IMR-90 (cell line): ENCODE results near the gene AP3S1. TPM values are rescaled to one million over a fixed set of nuclear protein-coding genes. Genes with fewer than 3 reads are reported as not detected.

Experiments
- ATAC-seq: fragments of 200-7000 bp; cut with Tn5 transposase; 2 replicates; pipeline ENCODE4 v1.9.1; 2020; ENCODE audit warnings: low read depth, mild to moderate bottlenecking, moderate library complexity
- BruUV-seq: library from RNA; stranded (reverse); fragments of 400-500 nt; replicated peaks from 2 replicates; lab custom pipeline; 2021; lab: Mats Ljungman, UMichigan
- CTCF ChIA-PET: fragments of 300-600 bp; formaldehyde crosslinking; extraction: SDS; loops from one replicate; lab custom pipeline; 2021; ENCODE audit warnings: antibody characterized with exemption; lab: Yijun Ruan, JAX
- POLR2A ChIA-PET: fragments of 300-600 bp; sonication (Branson Sonifier 250); formaldehyde crosslinking; loops from one replicate; lab custom pipeline; 2022; ENCODE audit warnings: antibody characterized with exemption; ENCODE audit not compliant: unreplicated experiment; lab: Charles Lee
- DNase-seq: peaks from one replicate; pipeline ENCODE4 v3.0.0; 2013
- H2AFZ ChIP-seq: replicated peaks from 2 replicates; pipeline ENCODE3; 2013; ENCODE audit warnings: low read length, mild to moderate bottlenecking; ENCODE audit not compliant: poor library complexity
- H2AK5ac ChIP-seq: 2 replicates; pipeline ENCODE4 v1.6.1; 2013; ENCODE audit warnings: low read depth, low read length, inconsistent platforms
- H2AK9ac ChIP-seq: replicated peaks from 2 replicates; pipeline ENCODE3; 2013; ENCODE audit warnings: mild to moderate bottlenecking, low read depth, low read length, moderate library complexity; ENCODE audit not compliant: poor library complexity
- H2BK120ac ChIP-seq: 2 replicates; pipeline ENCODE4 v1.6.1; 2013; ENCODE audit warnings: low read depth, low read length, inconsistent platforms
- H2BK15ac ChIP-seq: 3 replicates; pipeline ENCODE4 v1.6.1; 2013; ENCODE audit warnings: low read depth, low read length, inconsistent platforms
- H2BK20ac ChIP-seq: 2 replicates; pipeline ENCODE4 v1.6.1; 2013; ENCODE audit warnings: low read depth, mild to moderate bottlenecking, inconsistent platforms, low read length, moderate library complexity
- H2BK5ac ChIP-seq: 2 replicates; pipeline ENCODE4 v1.6.1; 2013; ENCODE audit warnings: mild to moderate bottlenecking, low read depth, low read length, inconsistent platforms; ENCODE audit not compliant: poor library complexity, severe bottlenecking
- H3K14ac ChIP-seq: replicated peaks from 2 replicates; pipeline ENCODE4 v1.6.1; 2013; ENCODE audit warnings: low read depth, low read length, inconsistent platforms
- H3K18ac ChIP-seq: 2 replicates; pipeline ENCODE4 v1.6.1; 2013; ENCODE audit warnings: low read depth, low read length, control low read depth
- H3K23ac ChIP-seq: 2 replicates; pipeline ENCODE4 v1.6.1; 2013; ENCODE audit warnings: low read depth, low read length, inconsistent platforms
- H3K27ac ChIP-seq: 2 replicates; pipeline ENCODE4 v1.5.1; 2013; ENCODE audit warnings: mild to moderate bottlenecking, control low read depth, low read length; ENCODE audit not compliant: insufficient read depth
- H3K27me3 ChIP-seq: 2 replicates; pipeline ENCODE4 v1.6.1; 2013; ENCODE audit warnings: low read length; ENCODE audit not compliant: control insufficient read depth, insufficient read depth
- H3K36me3 ChIP-seq: 2 replicates; pipeline ENCODE4 v1.6.1; 2013; ENCODE audit warnings: low read length, mixed read lengths; ENCODE audit not compliant: control insufficient read depth, insufficient read depth
- H3K4ac ChIP-seq: 2 replicates; pipeline ENCODE4 v1.6.1; 2013; ENCODE audit warnings: low read depth, low read length, inconsistent platforms
- H3K4me1 ChIP-seq: 2 replicates; pipeline ENCODE4 v1.6.1; 2013; ENCODE audit warnings: low read length, mixed read lengths; ENCODE audit not compliant: control insufficient read depth, insufficient read depth
- H3K4me2 ChIP-seq: 2 replicates; pipeline ENCODE4 v1.6.1; 2013; ENCODE audit warnings: low read depth, mild to moderate bottlenecking, control low read depth, low read length, moderate library complexity
- H3K4me3 ChIP-seq: 2 replicates; pipeline ENCODE4 v1.5.1; 2013; ENCODE audit warnings: low read depth, mild to moderate bottlenecking, control low read depth, low read length, moderate library complexity; ENCODE audit not compliant: insufficient read depth
- H3K56ac ChIP-seq: 2 replicates; pipeline ENCODE4 v1.6.1; 2013; ENCODE audit warnings: low read length, inconsistent platforms; ENCODE audit not compliant: insufficient read depth; ENCODE audit errors: extremely low read depth
- H3K79me1 ChIP-seq, 2 experiments: 2 replicates each; pipeline ENCODE4 v1.6.1; 2013; ENCODE audit warnings: low read length in 2 of 2, inconsistent platforms in 1 of 2, low read depth in 1 of 2
- H3K9ac ChIP-seq: 2 replicates; pipeline ENCODE4 v1.6.1; 2013; ENCODE audit warnings: low read depth, low read length, control low read depth
- H3K9me1 ChIP-seq: 2 replicates; pipeline ENCODE4 v1.6.1; 2013; ENCODE audit warnings: low read length, inconsistent platforms; ENCODE audit not compliant: insufficient read depth
- H3K9me3 ChIP-seq: 2 replicates; pipeline ENCODE4 v1.6.1; 2013; ENCODE audit warnings: low read length; ENCODE audit not compliant: control insufficient read depth, insufficient read depth
- H4K20me1 ChIP-seq: 2 replicates; pipeline ENCODE4 v1.6.1; 2013; ENCODE audit warnings: low read length, inconsistent platforms; ENCODE audit not compliant: insufficient read depth
- H4K5ac ChIP-seq: 2 replicates; pipeline ENCODE4 v1.6.1; 2013; ENCODE audit warnings: mild to moderate bottlenecking, low read depth, low read length, control low read depth
- H4K8ac ChIP-seq, 2 experiments: 2 replicates each; pipeline ENCODE4 v1.6.1; 2013; ENCODE audit warnings: low read depth in 2 of 2, low read length in 2 of 2, control low read depth in 1 of 2, inconsistent platforms in 1 of 2
- H4K91ac ChIP-seq: 2 replicates; pipeline ENCODE4 v1.6.1; 2013; ENCODE audit warnings: low read depth, low read length, inconsistent platforms; ENCODE audit not compliant: insufficient read depth
- BHLHE40 ChIP-seq: fragments of 150-350 bp; IDR thresholded peaks from 2 replicates; pipeline ENCODE4 v1.6.1; 2016; ENCODE audit warnings: mild to moderate bottlenecking, low read depth, low read length
- CEBPB ChIP-seq: IDR thresholded peaks from 2 replicates; pipeline ENCODE4 v1.6.1; 2012; ENCODE audit warnings: low read depth, low read length, improper control_type of control experiment
- CHD1 ChIP-seq: IDR thresholded peaks from 2 replicates; pipeline ENCODE4 v1.6.1; 2012; ENCODE audit warnings: low read depth, low read length, improper control_type of control experiment
- FOS ChIP-seq: fragments of 150-350 bp; IDR thresholded peaks from 2 replicates; pipeline ENCODE4 v1.6.1; 2016; ENCODE audit warnings: low read depth, low read length
- MAFK ChIP-seq: IDR thresholded peaks from 2 replicates; pipeline ENCODE4 v1.6.1; 2012; ENCODE audit warnings: low read depth, low read length, improper control_type of control experiment
- MAZ ChIP-seq: IDR thresholded peaks from 2 replicates; pipeline ENCODE4 v1.6.1; 2012; ENCODE audit warnings: low read depth, mild to moderate bottlenecking, low read length, improper control_type of control experiment, moderate library complexity, borderline replicate concordance
- MXI1 ChIP-seq: IDR thresholded peaks from 2 replicates; pipeline ENCODE4 v1.6.1; 2012; ENCODE audit warnings: low read depth, mild to moderate bottlenecking, low read length, moderate library complexity, borderline replicate concordance
- NFE2L2 ChIP-seq: fragments of 150-350 bp; IDR thresholded peaks from 2 replicates; pipeline ENCODE4 v1.6.1; 2016; ENCODE audit warnings: low read depth, mild to moderate bottlenecking, low read length
- POLR2A ChIP-seq: IDR thresholded peaks from 2 replicates; pipeline ENCODE4 v1.6.1; 2012; ENCODE audit warnings: mild to moderate bottlenecking, low read depth, low read length
- RAD21 ChIP-seq: IDR thresholded peaks from 2 replicates; pipeline ENCODE4 v1.6.1; 2012; ENCODE audit warnings: low read length, improper control_type of control experiment
- RCOR1 ChIP-seq: IDR thresholded peaks from 2 replicates; pipeline ENCODE4 v1.6.1; 2012; ENCODE audit warnings: mild to moderate bottlenecking, low read length, improper control_type of control experiment; ENCODE audit not compliant: insufficient replicate concordance
- RFX5 ChIP-seq: IDR thresholded peaks from 2 replicates; pipeline ENCODE4 v1.8.0; 2012; ENCODE audit warnings: low read depth, mild to moderate bottlenecking, low read length, moderate library complexity
- SMC3 ChIP-seq: fragments of 150-350 bp; IDR thresholded peaks from 2 replicates; pipeline ENCODE4 v1.6.1; 2016; ENCODE audit warnings: low read depth, mild to moderate bottlenecking, antibody characterized with exemption, low read length, moderate library complexity
- WGBS, 2 experiments: methylation state at CpG; one replicate each; pipeline versions ENCODE4 v1.1.5 to v1.1.7; 2013; ENCODE audit warnings: missing lambda C conversion rate in 2 of 2; ENCODE audit not compliant: insufficient read length in 1 of 2; ENCODE audit errors: extremely low coverage in 2 of 2; 5-methylcytosine and 5-hydroxymethylcytosine counted together
- dilution Hi-C: fragments of 300-500 bp; cut with HindIII; formaldehyde crosslinking; loops from one replicate; pipeline ENCODE4 v1.14.3; 2018; ENCODE audit warnings: low sequenced_read_pairs; ENCODE audit not compliant: unreplicated experiment
- in situ Hi-C: fragments of 300-500 bp; cut with MboI; formaldehyde crosslinking; loops from 3 replicates; pipeline ENCODE4 v1.14.3; 2019; ENCODE audit warnings: low sequenced_read_pairs, inconsistent platforms, mixed read lengths
- intact Hi-C: fragments of 100-400 bp; cut with micrococcal nuclease; formaldehyde crosslinking; loops from 2 replicates; pipeline ENCODE4 v1.10.0; 2022
- polyA plus RNA-seq, 3 experiments: library from polyadenylated mRNA; depleted of rRNA; stranded (reverse); fragments of >200 nt; gene quantifications; 2 replicates each; pipeline ENCODE4 v1.2.3, GENCODE V29; 2012; ENCODE audit warnings: low replicate concordance in 1 of 3
- total RNA-seq: library from RNA; depleted of rRNA; stranded (reverse); fragments of >200 nt; gene quantifications from 2 replicates; pipeline ENCODE4 v1.2.3, GENCODE V29; 2012
- TF ChIP-seq, protein P1 (sequence below): fragments of 150-350 bp; IDR thresholded peaks from 2 replicates; pipeline ENCODE4 v1.6.1; 2017; ENCODE audit warnings: mild to moderate bottlenecking, antibody characterized with exemption, low read length, low read depth
- TF ChIP-seq, protein P2 (sequence below): fragments of 150-350 bp; IDR thresholded peaks from 2 replicates; pipeline ENCODE4 v1.6.1; 2016; ENCODE audit warnings: low read depth, mild to moderate bottlenecking, low read length, moderate library complexity, borderline replicate concordance
- TF ChIP-seq, protein P3 (sequence below): conservative IDR thresholded peaks from 2 replicates; pipeline ENCODE4 v1.5.1; 2012; ENCODE audit warnings: mild to moderate bottlenecking, low read depth, low read length, improper control_type of control experiment

Gene AP3S1
- total and polyA plus RNA-seq, 2 of the 4 experiments (the other 2 are of a cell fraction): 21.9 to 73.1 TPM

DNA sequence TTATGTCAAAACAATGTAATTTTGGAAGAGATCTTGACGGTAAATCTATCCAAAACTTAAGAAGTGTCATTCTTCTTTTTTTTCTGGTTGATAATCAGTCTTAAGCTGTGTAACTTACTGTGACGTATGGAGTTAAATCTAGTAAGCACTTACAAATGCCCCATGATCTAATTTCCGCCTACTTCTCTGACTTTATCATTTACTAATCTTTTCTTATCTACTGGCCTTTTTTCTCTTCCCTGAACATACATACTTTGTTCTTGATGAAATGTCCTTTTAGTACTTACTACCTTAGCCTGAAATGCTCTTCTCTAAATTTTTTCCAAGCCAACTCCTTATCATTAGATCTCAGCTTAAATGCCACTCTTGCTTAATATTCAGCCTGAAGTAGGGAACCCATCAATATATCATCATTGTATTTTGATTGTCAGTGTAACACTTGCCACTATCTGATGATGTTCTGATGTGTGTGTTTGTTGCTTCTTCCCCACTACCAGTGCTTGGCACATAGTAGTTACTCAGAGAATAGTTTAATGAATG, 27.6 kb downstream of the AP3S1 start:
- no peak overlapping the region for H3K9ac ChIP-seq
- no peak overlapping the region for H2BK120ac ChIP-seq
- ATAC-seq (no peak), DNase-seq (no peak)
- no TSS peak for BruUV-seq
- dilution Hi-C loops (no loop called here), in situ Hi-C loops (no loop called here), intact Hi-C loops (no loop called here)
- no peaks in the 10 kb centered on the region for H3K4me1 ChIP-seq
- H4K91ac ChIP-seq: no peak overlapping the region
- ChIA-PET CTCF (no interaction called here), POLR2A (no interaction called here)
- no peaks in the 10 kb centered on the region for H3K27me3 ChIP-seq
- H3K9me3 ChIP-seq: no peaks in the 10 kb centered on the region
- H4K5ac ChIP-seq: no peak overlapping the region
- no peak overlapping the region for H2AK9ac ChIP-seq
- H4K8ac ChIP-seq: no peak overlapping the region
- H3K14ac ChIP-seq: no peak overlapping the region
- H3K36me3 ChIP-seq: peaks cover 2% of the 10 kb centered on the region; the same call in 1 of the 2 replicates
- no peak overlapping the region for H2BK20ac ChIP-seq
- H2AK5ac ChIP-seq: no peak overlapping the region
- H3K23ac ChIP-seq: no peak overlapping the region
- H3K18ac ChIP-seq: no peak overlapping the region
- peaks cover 6% of the 10 kb centered on the region; the same call in 1 of the 2 replicates for H4K20me1 ChIP-seq
- no peak overlapping the region for H2AFZ ChIP-seq
- no peak overlapping the region for H3K4ac ChIP-seq
- H2BK5ac ChIP-seq: no peak overlapping the region
- no peak overlapping the region for H3K56ac ChIP-seq
- no peak overlapping the region for H2BK15ac ChIP-seq
- H3K9me1 ChIP-seq: peaks cover 3% of the 10 kb centered on the region; the same call in 1 of the 2 replicates
- no peak overlapping the region for H3K27ac ChIP-seq
- H3K4me3 ChIP-seq: no peak overlapping the region
- no peak overlapping the region for H3K4me2 ChIP-seq
- WGBS, 2 experiments: no CpG with 5 or more reads among the region's 3 CpGs
- peaks cover 11 to 19% of the 10 kb centered on the region in 2 experiments for H3K79me1 ChIP-seq
- TF ChIP-seq, protein P1, sequence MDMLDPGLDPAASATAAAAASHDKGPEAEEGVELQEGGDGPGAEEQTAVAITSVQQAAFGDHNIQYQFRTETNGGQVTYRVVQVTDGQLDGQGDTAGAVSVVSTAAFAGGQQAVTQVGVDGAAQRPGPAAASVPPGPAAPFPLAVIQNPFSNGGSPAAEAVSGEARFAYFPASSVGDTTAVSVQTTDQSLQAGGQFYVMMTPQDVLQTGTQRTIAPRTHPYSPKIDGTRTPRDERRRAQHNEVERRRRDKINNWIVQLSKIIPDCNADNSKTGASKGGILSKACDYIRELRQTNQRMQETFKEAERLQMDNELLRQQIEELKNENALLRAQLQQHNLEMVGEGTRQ: no peak
- TF ChIP-seq CEBPB (no peak), SMC3 (no peak), MAFK (no peak), RAD21 (no peak), FOS (no peak), NFE2L2 (no peak), RCOR1 (no peak), MXI1 (no peak), RFX5 (no peak), BHLHE40 (no peak), MAZ (no peak), POLR2A (no peak), CHD1 (no peak)
- TF ChIP-seq, protein P2, sequence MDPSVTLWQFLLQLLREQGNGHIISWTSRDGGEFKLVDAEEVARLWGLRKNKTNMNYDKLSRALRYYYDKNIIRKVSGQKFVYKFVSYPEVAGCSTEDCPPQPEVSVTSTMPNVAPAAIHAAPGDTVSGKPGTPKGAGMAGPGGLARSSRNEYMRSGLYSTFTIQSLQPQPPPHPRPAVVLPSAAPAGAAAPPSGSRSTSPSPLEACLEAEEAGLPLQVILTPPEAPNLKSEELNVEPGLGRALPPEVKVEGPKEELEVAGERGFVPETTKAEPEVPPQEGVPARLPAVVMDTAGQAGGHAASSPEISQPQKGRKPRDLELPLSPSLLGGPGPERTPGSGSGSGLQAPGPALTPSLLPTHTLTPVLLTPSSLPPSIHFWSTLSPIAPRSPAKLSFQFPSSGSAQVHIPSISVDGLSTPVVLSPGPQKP: no peak
- TF ChIP-seq, protein P3, sequence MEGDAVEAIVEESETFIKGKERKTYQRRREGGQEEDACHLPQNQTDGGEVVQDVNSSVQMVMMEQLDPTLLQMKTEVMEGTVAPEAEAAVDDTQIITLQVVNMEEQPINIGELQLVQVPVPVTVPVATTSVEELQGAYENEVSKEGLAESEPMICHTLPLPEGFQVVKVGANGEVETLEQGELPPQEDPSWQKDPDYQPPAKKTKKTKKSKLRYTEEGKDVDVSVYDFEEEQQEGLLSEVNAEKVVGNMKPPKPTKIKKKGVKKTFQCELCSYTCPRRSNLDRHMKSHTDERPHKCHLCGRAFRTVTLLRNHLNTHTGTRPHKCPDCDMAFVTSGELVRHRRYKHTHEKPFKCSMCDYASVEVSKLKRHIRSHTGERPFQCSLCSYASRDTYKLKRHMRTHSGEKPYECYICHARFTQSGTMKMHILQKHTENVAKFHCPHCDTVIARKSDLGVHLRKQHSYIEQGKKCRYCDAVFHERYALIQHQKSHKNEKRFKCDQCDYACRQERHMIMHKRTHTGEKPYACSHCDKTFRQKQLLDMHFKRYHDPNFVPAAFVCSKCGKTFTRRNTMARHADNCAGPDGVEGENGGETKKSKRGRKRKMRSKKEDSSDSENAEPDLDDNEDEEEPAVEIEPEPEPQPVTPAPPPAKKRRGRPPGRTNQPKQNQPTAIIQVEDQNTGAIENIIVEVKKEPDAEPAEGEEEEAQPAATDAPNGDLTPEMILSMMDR: no peak
